ENCODE measurements around the gene WFDC12.
A peak's percentile ranks its signal among the peaks of the same experiment; 100 is the strongest.

The WFDC12 gene

DNA sequence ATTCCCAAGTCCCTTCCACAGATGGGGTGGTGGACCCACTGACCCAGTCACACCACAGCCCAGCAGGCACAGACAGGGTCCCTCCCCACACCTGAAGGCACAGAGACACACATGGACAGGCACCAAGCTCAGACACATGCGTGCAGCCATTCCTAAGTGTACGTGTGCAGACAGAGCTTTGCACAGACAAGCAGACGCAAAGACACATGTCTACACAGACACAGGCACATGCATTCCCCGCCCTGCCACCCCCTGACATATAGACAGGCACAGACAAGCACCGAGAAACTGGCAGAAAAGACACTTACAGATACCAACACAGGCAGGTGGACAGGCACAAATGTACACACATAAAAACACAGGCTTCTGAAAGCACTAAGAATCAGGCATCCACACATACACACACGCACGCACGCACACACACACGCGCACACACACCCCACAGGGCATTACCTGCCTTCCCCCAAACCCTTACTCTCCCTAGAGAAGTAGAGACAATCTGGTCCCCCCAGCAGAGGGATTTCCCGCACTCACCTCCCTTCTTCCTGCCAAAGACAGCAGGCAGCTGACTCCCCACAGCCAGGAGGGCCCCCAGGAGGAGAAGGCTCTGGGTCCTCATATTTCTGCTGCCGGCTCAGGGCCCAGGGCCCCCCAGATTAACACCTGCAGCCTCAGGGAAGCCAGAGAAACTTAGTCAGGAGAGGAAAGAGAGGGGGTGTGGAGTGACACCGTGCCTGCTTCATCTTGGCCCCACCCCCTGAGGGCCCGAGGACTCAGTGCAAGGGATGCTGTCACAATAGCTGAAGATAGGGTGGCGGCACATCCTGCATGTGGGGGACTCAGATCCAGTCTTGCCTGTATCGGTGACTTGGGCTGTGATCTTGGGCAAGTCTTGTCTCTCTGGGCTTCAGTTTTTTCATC lies 9.5 kb downstream of the WFDC12 start, which contains the start of gene WFDC5:
WFDC5 (minus strand) TSS at position 710 of the 921 bp plus-strand sequence; CDS start at position 619, 91 bp downstream.
- DNase-seq (ENCODE audit: low read depth): no peak

- no peak for DNase-seq (ENCODE audit: low read depth)
Observed at GRCh38 chr20:45113865-45114264, 10.4 kb downstream of the WFDC12 start.

- no peak for DNase-seq (ENCODE audit: low read depth)
Observed at GRCh38 chr20:45112754-45113153, 11.5 kb downstream of the WFDC12 start.

- no peak for DNase-seq (ENCODE audit: low read depth)
Observed at GRCh38 chr20:45111799-45112471, 12.3 kb downstream of the WFDC12 start.

- DNase-seq (ENCODE audit: low read depth): no peak
Observed at GRCh38 chr20:45111285-45111684, 13.0 kb downstream of the WFDC12 start.

- DNase-seq (ENCODE audit: low read depth): no peak
Observed at GRCh38 chr20:45110301-45110700, 14.0 kb downstream of the WFDC12 start.

DNA sequence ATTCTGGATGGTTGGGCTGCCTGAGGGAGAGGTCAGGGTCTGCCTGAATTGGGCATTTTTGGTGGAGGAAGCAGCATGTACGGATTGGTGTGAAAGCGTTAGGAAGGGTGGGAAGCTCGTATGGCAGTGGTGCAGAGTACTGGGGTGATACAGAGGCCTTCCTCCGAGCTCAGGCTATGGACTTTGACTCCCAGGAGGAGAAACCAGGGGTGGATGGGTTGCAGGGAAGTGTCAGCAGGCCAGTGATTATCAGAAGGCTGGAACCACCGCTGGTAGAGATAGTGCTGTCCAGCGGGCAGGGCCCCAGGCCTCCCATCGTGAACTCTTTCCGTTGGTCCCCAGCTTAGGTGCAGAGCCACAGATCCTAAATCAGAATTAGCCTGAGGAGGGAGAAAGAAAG lies 14.6 kb downstream of the WFDC12 start:
- no peak for DNase-seq (ENCODE audit: low read depth)

GRCh38 chr20:45105317-45105716 lies 18.9 kb downstream of the WFDC12 start:
- no peak for DNase-seq (ENCODE audit: low read depth)

GRCh38 chr20:45104786-45105185 lies 19.5 kb downstream of the WFDC12 start:
- no peak for DNase-seq (ENCODE audit: low read depth)

DNA sequence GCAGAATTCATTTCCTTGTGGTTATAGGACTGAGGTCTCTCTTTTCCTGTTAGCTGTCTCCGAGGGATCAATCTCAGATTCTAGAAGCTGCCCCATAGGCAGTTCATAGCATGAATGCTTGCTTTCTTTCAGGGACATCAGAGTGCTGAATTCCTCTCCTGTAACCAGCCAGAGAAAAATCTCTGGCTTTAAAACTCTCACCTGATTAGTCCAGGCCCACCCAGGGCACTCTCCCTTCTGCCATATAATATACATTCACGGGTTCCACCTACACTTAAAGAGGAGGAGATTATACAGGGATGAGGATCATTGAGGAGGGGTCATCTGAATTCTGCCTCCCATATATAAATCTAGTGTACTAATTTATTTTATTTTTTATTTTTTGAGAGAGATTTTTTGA lies 21.2 kb downstream of the WFDC12 start:
- DNase-seq (ENCODE audit: low read depth): no peak

DNA sequence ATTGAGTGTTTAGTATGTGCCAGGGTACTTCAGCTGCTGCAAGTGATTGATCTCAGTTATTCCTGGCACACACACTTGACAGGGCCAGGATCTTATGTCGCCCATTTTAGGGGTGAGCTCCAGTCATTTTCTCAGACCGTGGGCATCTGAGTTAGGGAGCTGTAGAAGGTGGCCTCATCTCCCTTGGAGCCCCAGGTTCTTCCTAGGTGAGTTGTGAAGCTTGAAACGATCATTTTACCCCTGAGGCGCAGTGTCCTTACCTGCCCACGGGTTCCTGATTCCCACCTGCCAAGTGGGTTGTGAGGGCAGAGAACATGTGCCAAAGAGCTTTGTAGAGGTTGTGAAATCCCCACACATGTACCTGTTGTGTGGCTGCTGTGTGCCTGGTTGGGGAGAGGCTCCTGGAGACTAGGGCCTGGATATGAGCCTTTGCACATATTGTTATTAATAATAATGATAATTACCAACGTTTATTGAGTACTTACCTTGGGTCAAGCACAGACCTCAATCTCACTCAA lies 22.9 kb downstream of the WFDC12 start:
- no peak for DNase-seq (ENCODE audit: low read depth)

DNA sequence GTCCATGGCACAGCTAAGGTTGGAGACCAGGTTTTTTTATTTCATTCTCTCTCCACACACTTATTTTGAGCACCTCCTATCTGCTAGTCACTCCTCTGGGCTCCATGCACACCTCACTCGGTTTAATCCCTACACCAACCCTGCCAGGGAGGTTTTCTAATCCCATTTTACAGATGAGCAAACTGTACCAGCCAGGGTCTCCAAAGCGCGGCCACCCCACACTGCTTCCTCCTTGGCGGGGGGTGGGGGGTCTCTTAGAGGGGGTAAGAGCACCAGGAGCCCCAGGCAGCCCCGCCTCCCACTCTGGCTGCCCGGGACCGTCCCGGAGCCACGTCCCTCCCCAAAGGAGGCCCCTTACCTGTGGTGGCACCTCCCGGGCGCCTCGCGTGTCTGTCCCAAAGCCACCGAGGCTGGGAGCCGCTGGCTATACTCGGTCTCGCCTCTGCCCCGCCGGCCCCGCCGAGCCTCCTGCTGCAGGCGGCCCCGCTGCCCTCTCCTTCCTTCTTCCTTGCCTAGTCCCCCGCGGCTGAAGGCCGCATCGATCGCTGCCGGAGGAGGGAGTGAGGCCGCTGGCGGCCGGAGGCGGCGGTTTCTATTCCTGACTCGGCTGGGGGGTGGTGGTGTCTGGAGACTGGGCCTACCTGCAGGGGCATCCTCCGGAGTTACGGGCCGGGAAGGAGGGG lies 23.6 kb downstream of the WFDC12 start, which contains the start of gene KCNS1:
KCNS1 (minus strand) TSS at position 565 of the 683 bp plus-strand sequence. CDS start 1,891 bp downstream, outside the sequence.
- no peak for DNase-seq (ENCODE audit: low read depth)

DNA sequence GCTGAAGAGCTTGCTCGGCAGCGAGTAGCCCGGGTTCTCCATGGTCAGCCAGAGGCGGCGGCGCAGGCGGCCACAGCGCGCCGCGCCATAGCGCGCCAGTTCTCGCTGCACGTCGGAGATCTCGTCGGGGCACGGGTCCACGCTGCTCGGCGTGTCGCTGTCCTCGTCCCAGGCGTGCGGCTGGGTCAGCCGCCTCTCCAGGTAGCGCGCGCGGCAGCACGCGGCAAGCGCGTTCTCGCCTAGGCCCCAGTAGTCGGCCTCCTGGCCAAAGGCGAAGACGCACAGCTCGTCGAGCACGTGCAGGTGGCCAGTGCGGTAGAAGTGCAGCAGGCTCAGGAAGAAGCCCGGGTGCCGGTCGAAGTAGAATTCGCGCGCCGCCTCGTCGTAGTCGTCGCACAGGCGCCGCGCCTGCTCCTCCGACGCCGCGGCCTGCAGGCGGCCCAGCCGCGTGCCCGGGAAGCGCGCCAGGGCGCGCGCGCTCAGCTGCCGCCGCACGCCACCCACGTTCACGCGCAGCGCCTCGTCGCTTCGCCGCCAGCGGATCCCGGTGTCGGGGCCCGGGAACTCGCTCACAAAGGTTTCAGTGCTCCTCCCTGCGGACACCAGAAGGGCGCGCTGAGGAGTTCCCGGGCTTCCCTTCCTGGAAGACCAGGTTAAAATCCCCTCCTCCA lies 26.0 kb downstream of the WFDC12 start:
- DNase-seq (ENCODE audit: low read depth): no peak

DNA sequence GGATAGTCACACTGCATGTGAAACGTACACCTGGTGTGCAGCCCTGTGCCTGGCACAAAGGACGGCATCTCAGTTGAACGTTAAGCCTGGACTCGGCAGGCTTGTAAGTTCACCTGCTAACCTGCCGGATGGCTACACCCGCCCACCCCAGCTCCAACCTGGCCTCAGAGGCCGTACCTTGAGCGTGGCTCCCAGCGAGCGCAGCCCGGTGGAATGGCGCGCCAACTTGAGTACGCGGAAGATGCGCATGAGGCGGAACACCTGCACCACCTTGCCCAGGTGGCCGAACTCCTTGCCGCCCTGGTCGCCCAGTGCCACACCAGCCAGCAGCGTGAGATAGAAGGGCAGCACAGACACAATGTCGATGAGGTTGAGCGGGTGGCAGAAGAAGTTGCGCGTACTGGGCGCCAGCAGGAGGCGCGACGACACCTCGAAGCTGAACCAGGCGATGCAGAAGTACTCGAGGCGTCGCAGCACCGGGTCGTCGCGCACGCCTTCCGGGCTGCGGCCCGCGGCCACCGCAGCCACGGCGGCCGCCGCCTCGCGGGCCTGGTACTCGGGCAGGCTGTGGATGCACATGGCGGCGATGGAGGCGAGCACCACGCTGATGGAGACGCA lies 26.7 kb downstream of the WFDC12 start:
- no peak for DNase-seq (ENCODE audit: low read depth)

DNA sequence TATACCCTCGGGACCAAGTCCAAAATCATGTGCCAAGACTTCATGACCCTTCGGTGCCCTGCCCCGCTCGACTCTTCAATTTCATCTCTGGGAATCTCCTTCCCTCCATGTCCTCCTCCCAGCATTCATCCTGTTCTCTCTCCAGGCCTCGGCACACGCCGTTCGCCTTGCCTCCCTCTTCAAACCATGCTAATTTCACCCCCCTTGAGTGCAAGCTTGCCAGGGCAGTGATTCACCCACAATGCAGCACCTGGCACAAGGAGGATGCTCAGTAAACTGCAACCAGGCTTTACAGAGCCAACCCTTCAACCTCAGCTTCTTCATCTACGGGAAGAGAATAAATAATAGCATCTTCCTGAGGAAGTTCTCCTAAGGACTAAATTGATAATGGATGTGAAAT lies 27.5 kb downstream of the WFDC12 start:
- DNase-seq (ENCODE audit: low read depth): no peak

DNA sequence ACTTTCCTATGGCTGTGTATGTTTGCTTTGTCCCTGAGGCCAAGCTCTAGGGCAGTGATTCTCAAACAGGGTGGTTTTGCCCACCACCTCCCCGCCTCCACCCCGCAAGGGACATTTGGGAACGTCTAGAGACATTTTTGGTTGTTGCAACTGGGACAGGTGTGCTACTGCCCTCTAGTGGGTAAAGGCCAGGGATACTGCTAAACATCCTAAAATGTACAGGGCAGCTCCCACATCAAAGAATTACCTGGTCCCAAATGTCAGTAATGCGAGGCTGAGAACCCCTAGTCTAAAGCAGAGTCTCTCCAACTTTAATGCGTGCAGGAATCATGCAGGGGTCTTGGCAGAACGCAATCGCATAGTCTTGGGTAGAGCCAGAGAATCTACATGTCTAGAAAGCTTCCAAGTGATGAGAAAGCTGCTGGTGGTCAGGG lies 28.4 kb downstream of the WFDC12 start:
- DNase-seq (ENCODE audit: low read depth): peak; percentile 27

- DNase-seq (ENCODE audit: low read depth): no peak
Observed at GRCh38 chr20:45094864-45095574, 29.2 kb downstream of the WFDC12 start.

DNA sequence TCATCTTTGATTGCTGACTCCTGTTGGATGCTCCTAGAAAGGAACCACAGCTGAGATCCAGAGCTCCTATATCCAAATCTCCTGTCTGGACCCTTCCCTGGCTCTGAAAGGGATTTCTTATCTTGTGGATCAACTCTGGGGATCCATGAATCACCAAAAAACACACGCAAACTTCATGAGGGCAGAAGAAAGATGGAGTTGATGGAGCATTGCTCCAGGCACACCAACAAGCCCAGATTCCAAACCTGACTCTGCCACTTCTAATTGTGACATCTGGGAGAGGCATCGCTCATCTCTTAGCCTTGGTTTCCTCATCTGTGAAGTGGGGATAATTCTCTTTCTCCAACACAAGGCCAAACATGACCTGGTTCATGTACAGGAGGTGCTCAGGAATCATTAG lies 30.1 kb downstream of the WFDC12 start:
- DNase-seq (ENCODE audit: low read depth): no peak

DNA sequence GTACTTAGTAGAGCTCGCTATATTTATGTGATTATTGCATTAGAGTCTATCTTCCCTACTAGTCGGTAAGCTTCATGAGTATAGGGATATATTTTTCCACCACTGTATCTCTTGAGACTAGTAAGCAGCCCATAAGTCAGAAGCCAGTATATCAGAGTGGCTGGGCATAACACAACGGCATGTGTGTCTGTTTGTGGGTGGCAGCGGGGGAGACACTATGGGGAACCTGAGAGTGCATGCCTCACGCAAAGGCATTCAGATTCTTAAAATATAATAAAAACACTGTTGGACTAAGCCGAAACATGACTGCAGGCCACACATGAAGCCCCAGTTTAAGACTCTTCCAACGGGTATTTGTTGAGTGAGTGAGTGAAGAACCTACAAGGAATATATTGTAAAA lies 31.4 kb downstream of the WFDC12 start:
- DNase-seq (ENCODE audit: low read depth): no peak

GRCh38 chr20:45091366-45091765 lies 32.9 kb downstream of the WFDC12 start:
- no peak for DNase-seq (ENCODE audit: low read depth)

- DNase-seq (ENCODE audit: low read depth): no peak
Observed at GRCh38 chr20:45090481-45090880, 33.8 kb downstream of the WFDC12 start.

Measured in CMK (cell line).